Stimulated activated CD8-positive, alpha-beta memory T cell treated with anti-CD3 and anti-CD28 coated beads, Interleukin-12 subunit alpha, Interleukin-12 subunit beta, amount 100 ng/mL, for 24 hours (primary cell): ENCODE results near the gene TMEM179.

Experiments used
- DNase-seq: peaks from one replicate; pipeline ENCODE4 v3.0.0-alpha.2; 2020; ENCODE audit errors: extremely low read depth

The TMEM179 gene

DNA sequence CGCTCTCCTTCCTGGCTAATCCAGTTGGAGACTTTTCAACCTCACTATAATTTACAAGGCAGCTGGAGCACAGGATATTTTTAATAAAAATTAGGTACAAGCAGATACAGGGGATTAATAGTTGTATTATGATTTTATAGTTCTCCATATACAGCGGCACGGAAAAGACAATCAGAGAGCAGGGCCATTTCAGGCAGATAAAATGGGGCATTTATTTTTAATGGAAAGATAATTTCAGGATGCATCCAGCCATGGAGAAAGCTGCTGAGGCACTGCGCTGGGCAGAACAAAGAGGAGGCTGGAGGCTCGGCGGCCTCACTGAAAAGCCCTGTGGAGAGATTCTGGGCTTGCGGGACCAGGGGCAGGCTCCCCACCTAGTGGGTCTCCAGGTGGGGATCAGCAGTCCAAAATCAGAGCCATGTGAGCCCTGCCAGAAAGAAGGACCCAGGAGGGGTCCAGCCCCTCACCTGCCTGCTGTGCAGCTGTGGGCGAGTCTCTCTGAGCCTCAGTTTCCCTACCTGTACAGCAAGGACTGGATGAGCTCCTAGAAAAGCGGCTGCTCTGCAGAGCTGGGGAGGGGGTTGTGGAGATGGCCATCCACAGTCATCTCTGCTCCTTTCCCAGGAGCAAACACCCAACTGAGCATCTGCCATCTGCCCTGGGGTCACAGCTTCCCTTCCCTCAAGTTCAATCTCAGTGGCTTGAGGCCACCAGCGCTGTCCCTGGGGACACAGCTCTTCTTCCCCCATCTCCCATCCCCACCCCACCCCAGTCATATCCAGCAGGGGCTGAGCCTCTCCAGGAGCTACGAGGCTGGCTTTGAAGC lies 48.9 kb downstream of the TMEM179 start:
- no peak for DNase-seq

DNA sequence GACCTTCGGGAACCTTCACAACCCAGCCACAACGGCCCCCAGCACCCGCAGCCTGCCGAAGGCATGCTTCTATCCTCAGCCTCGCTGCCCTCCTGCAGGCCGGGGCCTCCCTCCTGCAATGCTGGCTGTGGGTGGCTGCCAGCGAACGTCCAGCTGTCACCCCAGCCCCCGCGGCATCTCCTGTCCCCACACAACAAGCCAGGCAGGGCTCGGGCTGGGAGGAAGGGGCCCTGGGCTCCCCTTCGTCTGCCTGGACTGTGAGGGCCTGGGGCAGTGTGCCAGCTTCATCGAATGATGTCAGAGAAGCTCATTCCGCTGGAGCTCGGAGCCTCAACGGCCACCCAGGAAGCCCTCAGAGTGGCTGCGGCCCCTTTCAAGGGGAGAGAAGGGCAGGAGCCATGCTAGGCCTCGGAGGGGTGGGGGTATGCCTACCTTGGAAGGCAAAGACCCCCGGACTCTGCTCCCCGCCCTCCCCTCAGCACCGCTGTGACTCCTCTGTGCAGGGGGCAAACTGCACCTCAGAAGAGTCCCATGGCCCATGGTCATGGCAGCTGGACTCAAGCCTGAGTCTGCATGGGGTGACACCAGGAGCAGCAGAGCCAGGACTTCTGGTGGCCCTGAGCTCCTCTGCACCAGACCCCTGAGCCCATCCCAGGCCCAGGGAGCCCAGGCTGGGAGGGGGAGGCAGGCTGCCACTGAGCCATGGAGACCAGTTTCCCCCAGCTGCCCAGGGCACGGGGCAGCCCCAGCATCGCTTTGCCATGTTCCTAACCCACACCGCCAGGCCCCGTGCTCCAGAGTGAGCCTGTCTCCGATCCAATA lies 49.8 kb downstream of the TMEM179 start:
- no peak for DNase-seq

GRCh38 chr14:104554088-104554607 lies 50.4 kb downstream of the TMEM179 start:
- DNase-seq = no peak

DNA sequence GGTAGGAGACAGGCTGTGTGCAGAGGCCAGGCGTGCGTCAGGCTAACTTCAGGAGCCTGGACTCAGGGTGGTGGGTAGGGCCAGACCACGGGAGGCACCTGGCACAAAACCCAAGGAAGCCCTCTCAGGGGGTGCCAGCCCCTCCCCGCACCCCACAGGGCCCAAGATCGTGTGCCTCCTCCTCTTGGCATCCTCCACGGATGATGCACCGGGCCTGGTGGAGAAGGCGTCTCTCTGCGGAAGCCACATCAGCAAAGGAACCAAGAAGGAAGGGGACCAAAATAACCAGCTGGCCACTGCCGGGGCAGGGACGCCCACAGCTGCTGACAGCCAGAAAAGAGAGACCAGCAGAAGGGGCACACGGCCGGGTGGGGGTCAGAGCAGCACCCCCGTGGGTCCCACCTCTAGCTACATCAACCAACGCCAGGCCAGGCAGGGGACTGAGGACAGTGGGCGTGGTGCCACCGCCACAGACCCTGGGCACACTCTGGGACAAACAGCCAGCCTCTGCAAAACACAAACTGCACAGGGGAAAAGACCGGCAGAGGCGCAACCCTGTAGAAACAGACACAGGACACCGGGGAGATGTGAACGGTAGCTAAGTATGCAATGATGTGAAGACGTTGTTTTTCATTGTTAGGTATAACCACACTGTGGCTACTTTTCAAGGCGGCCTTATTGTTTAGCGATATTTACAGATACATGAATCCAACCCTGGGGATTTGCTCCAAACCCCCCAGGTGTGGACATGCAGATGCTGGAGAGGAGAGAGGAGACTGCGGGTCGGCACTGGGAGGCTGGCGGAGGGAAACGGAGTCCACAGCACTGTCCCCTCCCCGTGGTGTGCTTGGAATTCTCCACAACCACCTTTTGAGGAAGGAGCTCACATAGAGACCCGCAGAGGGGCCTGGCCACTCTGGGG lies 51.1 kb downstream of the TMEM179 start:
- DNase-seq = no peak

- DNase-seq = no peak
These were observed 51.8 kb downstream of the TMEM179 start for GRCh38 chr14:104552738-104553125.

- DNase-seq = no peak
These were observed 52.5 kb downstream of the TMEM179 start for GRCh38 chr14:104551851-104552737.

DNA sequence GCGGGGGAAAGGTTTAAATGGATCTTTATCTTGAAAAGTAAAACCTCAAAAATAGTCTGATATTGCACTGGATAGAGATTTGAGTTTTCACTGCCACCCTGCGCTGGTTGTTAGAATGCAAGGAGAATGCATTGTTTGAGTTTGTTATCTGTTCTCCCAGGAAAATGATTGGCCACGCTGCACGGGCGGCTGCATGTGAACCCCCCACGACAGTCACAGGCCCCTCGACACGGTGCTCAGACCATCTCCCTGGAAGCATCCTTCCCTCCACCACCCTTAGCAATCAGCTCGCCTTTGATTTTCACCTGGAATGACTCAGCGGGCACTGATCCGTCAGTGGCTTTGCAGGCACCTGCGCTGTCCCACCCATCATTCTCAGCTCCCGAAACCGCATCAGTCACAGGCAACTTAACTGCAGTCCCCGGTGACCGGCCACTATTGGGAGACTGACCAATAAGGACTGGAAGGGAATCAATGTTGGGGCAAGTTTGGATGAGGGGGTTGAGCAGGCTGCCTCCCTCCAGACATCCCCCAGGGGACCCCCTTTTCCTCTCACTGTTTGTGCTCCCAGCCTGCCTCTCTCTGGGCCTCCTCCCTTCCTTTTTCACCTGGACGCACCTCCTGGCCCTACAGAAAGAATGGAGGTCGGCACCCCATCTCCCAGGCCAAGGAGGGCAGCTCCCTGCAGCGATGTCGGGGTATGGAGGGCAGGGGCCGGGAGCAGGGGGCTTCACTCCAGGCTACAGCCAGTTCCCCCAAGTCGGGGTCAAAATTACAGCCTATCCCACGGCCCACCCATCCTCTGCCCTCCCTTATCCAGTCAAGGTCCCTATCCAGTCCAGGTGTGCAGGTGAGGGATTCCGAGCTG lies 53.5 kb downstream of the TMEM179 start:
- no peak for DNase-seq

- no peak for DNase-seq
These were observed 54.2 kb downstream of the TMEM179 start for GRCh38 chr14:104550340-104550860.

DNA sequence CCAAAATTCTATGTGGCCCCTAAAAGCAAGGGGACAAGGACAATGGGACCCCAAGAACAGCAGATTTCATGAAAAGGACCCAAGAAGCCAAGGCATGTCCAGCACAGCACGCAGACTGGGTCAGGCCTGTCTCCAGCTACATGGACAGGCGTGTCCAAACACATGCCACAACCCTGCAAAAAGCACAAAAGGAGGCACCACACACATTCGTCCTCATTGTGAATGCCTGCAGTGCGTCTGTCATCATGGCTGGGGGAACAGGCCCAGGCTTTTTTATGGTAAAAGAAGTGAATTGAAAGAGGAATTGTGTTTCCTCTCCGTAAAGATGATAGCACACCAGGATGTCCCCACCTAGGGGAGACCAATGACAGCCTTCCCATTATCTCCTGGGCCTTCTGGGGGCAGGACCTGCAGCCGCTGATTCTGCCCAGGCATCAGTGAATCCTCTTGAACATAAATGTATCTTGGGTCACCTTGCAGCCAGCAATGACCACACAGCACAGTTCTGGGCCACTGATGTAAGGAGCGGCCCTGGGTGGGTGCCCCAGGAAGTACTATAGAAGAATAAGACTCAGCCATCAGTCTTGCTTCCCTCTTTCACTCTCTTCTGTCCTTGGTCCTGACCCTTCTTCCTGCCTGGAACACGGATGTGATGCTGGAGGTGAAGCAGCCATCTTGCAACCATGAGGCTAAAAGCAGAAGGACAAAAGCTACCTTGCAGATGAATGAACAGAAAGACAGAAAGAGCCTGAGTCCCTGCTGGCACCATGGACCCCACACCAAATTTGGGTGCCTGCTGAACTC lies 54.8 kb downstream of the TMEM179 start:
- DNase-seq = no peak

DNA sequence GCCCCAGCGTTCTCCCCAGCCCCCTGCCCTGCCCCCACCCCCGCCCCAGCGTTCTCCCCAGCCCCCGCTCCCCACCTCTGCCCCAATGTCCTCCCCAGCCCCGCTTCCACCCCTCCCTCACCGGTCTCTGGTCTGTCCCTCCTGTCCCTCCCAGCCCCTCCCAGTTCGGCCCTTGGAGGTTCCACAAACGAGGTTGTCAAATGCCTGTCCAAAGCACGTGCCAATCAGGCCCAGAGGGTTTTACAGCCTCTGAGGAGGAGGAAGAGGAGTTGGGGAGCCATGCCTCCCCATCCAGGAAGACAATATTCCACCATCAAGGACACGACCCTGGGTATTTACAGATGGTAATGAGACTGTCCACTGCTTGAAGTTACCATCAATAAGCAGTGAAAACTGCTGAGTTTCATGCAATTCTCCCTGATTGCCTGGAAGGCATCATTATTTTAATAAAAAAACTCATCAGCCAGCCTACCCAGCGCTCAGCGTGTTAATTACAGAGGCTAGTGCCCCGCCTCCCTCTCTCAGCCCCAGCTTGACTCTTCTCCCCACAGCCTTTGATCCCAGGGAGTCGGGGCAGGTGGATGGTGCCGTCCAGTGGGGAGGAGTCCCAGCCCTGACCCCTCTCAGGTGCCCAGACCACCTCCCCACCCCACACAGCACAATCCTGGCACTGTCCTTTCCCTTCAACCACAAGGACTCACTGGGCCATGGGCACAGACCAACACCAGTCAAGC lies 55.6 kb downstream of the TMEM179 start:
- DNase-seq = no peak

DNA sequence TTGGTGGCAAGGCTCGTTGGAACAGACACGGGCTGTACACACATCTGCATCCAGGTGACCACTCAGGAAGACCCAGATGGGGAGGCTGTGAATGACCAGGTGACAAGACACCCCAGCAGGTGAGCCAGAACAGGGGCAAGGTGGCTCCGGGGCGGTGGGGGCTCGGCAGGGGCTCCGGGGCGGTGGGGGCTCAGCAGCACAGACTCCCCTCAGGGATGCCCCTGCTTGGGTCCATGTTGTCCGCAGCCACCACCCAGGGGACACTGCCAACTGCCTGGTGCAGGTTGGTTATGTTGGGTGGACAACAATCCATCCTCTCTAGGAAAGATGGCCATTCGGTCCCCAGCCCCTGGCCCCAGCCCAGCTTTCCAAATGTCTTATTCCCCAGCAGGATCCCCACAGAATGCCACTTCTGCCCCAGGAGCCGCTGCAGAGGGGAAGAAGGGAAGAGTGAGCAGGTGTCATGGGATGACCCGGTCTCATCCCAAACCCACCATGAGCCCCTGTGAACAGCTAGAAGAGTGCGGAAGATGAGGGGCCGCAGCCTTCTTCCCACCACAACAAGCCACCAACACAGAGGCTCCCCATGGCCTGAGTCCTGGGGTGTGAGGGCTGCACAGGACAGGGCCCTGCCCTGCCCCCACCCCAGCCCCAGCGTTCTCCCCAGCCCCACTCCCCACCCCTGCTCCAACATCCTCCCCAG lies 56.4 kb downstream of the TMEM179 start:
- DNase-seq = no peak

GRCh38 chr14:104547310-104547997 lies 57.1 kb downstream of the TMEM179 start:
- no peak for DNase-seq

GRCh38 chr14:104546591-104547309 lies 57.8 kb downstream of the TMEM179 start:
- no peak for DNase-seq

- DNase-seq = no peak
These were observed 58.5 kb downstream of the TMEM179 start for GRCh38 chr14:104545942-104546501.

- no peak for DNase-seq
These were observed 59.2 kb downstream of the TMEM179 start for GRCh38 chr14:104545151-104545941.
